ENCODE data around the gene WDR27. TPM values are rescaled to one million over a fixed set of nuclear protein-coding genes. Genes with fewer than 3 reads are reported as not detected.

Gene WDR27
- total RNA-seq, 2 experiments from 2014 or later: 48.8 to 49.6 TPM

- Mint-ChIP-seq H3K27me3 (no peaks in the 10 kb centered on the region), H3K4me1 (ENCODE audit: low read depth) (no peaks in the 10 kb centered on the region), H3K4me3 (no peak overlapping the region), H3K9me3 (peaks cover 8% of the 10 kb centered on the region), H3K27ac (no peak overlapping the region), H3K36me3 (ENCODE audit: low read depth) (peaks cover 46% of the 10 kb centered on the region)
- TF ChIP-seq, protein P1, sequence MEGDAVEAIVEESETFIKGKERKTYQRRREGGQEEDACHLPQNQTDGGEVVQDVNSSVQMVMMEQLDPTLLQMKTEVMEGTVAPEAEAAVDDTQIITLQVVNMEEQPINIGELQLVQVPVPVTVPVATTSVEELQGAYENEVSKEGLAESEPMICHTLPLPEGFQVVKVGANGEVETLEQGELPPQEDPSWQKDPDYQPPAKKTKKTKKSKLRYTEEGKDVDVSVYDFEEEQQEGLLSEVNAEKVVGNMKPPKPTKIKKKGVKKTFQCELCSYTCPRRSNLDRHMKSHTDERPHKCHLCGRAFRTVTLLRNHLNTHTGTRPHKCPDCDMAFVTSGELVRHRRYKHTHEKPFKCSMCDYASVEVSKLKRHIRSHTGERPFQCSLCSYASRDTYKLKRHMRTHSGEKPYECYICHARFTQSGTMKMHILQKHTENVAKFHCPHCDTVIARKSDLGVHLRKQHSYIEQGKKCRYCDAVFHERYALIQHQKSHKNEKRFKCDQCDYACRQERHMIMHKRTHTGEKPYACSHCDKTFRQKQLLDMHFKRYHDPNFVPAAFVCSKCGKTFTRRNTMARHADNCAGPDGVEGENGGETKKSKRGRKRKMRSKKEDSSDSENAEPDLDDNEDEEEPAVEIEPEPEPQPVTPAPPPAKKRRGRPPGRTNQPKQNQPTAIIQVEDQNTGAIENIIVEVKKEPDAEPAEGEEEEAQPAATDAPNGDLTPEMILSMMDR (IDR thresholded peaks at IDR 0.05): no peak
- ATAC-seq (no peak), DNase-seq (no peak)
- intact Hi-C loops (cut with micrococcal nuclease): no loop called here
- ChIA-PET CTCF (no interaction called here), POLR2A (interaction anchor here (1.2 kb wide), 1 partner anchor 11 kb away, joined by 4 read pairs; the partner anchor contains the start of gene C6orf120)
Observed at GRCh38 chr6:169691260-169691659, 10.6 kb downstream of the WDR27 start.

DNA sequence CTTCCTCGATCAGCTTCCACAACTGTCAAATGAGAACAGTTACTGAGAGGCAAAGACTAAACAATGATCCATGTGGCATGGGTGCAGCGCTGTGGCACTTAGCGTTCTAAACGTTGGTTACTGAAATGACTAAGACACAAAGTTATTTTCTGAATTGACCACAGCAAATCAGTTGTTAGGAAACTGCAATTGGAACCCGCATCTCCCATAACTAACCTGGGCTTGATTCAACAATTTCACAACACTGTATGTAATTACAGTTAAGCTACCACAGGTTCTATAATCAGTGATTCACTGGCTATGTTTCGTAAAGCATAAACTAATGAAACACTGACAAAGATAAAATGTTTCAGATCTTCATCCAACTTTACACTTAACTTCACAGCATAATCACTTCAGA, 12.5 kb downstream of the WDR27 start:
- H3K27ac Mint-ChIP-seq: no peak overlapping the region
- no peaks in the 10 kb centered on the region for H3K4me1 Mint-ChIP-seq (ENCODE audit: low read depth)
- peaks cover 54% of the 10 kb centered on the region for H3K36me3 Mint-ChIP-seq (ENCODE audit: low read depth)
- H3K4me3 Mint-ChIP-seq: no peak overlapping the region
- DNase-seq (no peak), ATAC-seq (no peak)
- peaks cover 17% of the 10 kb centered on the region for H3K9me3 Mint-ChIP-seq
- intact Hi-C loops (cut with micrococcal nuclease): no loop called here
- ChIA-PET POLR2A (no interaction called here), CTCF (no interaction called here)
- TF ChIP-seq, protein P1 (IDR thresholded peaks at IDR 0.05): no peak
- no peaks in the 10 kb centered on the region for H3K27me3 Mint-ChIP-seq

GRCh38 chr6:169685860-169686259, 16.0 kb downstream of the WDR27 start:
- POLR2A ChIA-PET: no interaction called here

GRCh38 chr6:169684056-169684455, 17.8 kb downstream of the WDR27 start:
- ATAC-seq (no peak), DNase-seq (no peak)
- Mint-ChIP-seq H3K4me3 (no peak overlapping the region), H3K36me3 (ENCODE audit: low read depth) (peaks cover 70% of the 10 kb centered on the region), H3K9me3 (peaks cover 16% of the 10 kb centered on the region), H3K27me3 (no peaks in the 10 kb centered on the region), H3K27ac (no peak overlapping the region), H3K4me1 (ENCODE audit: low read depth) (peaks cover 7% of the 10 kb centered on the region)
- CTCF ChIA-PET: no interaction called here
- TF ChIP-seq, protein P1 (IDR thresholded peaks at IDR 0.05): no peak
- intact Hi-C loops (cut with micrococcal nuclease): no loop called here
- POLR2A ChIA-PET: interaction anchor here (1.5 kb wide), 1 partner anchor 18 kb away, joined by 6 read pairs; the partner anchor contains the start of genes C6orf120 and WDR27

More at GRCh38 chr6:169685860-169686259, 16.0 kb downstream of the WDR27 start:
- H3K36me3 Mint-ChIP-seq (ENCODE audit: low read depth): peaks cover 66% of the 10 kb centered on the region
- CTCF ChIA-PET: no interaction called here
- intact Hi-C loops (cut with micrococcal nuclease): no loop called here
- no peak for DNase-seq
- H3K9me3 Mint-ChIP-seq: peaks cover 12% of the 10 kb centered on the region
- no peak for ATAC-seq
- no peak overlapping the region for H3K27ac Mint-ChIP-seq
- TF ChIP-seq, protein P1 (IDR thresholded peaks at IDR 0.05): no peak
- no peak overlapping the region for H3K4me3 Mint-ChIP-seq
- no peaks in the 10 kb centered on the region for H3K27me3 Mint-ChIP-seq
- peaks cover 7% of the 10 kb centered on the region for H3K4me1 Mint-ChIP-seq (ENCODE audit: low read depth)

GRCh38 chr6:169678342-169678741, 23.5 kb downstream of the WDR27 start:
- ATAC-seq (no peak), DNase-seq (no peak)
- H3K27ac Mint-ChIP-seq: no peak overlapping the region
- TF ChIP-seq, protein P1 (IDR thresholded peaks at IDR 0.05): no peak
- CTCF ChIA-PET: interaction anchor here (1.2 kb wide), 1 partner anchor 94 kb away, joined by 4 read pairs; no protein-coding TSS in a partner anchor
- peaks cover 4% of the 10 kb centered on the region for H3K9me3 Mint-ChIP-seq
- no peaks in the 10 kb centered on the region for H3K27me3 Mint-ChIP-seq
- peaks cover 1% of the 10 kb centered on the region for H3K4me1 Mint-ChIP-seq (ENCODE audit: low read depth)
- H3K36me3 Mint-ChIP-seq (ENCODE audit: low read depth): peaks cover 44% of the 10 kb centered on the region
- POLR2A ChIA-PET: no interaction called here
- intact Hi-C loops (cut with micrococcal nuclease): no loop called here
- H3K4me3 Mint-ChIP-seq: no peak overlapping the region
